ENCODE results near the gene RASD1.
"Not testable (repeated sequence)": the region's sequence is repeated elsewhere in the genome, so short reads cannot be mapped to it uniquely, and the experiment has no call there.

The RASD1 gene

GRCh38 chr17:17486416-17486815, 9.8 kb downstream of the RASD1 start:
- not testable (repeated sequence) for H3K4me3 ChIP-seq (ENCODE audit: low read length in 2 of 2); H4K8ac ChIP-seq (ENCODE audit: low read depth, low read length); H3K4me1 ChIP-seq (ENCODE audit: control insufficient read depth in 2 of 2, insufficient read depth in 1 of 2, low read depth in 1 of 2, low read length in 2 of 2); H3K9me3 ChIP-seq (replicated peaks in 1 of 2; ENCODE audit: control insufficient read depth in 2 of 2, insufficient read depth in 1 of 2, low read depth in 1 of 2, low read length in 2 of 2); H3K79me1 ChIP-seq (ENCODE audit: low read depth, low read length); H3K4me2 ChIP-seq (ENCODE audit: insufficient read depth, low read length, poor library complexity, severe bottlenecking); H4K91ac ChIP-seq (ENCODE audit: low read depth, low read length, poor library complexity); H3K23ac ChIP-seq (ENCODE audit: low read depth, low read length, poor library complexity); H2AK5ac ChIP-seq (ENCODE audit: low read depth, low read length); H3K14ac ChIP-seq (ENCODE audit: low read length); H2BK5ac ChIP-seq (ENCODE audit: low read length); H3K27me3 ChIP-seq (ENCODE audit: control insufficient read depth in 3 of 3, insufficient read depth in 3 of 3, low read depth in 1 of 3, low read length in 3 of 3); DNase-seq (ENCODE audit: low spot score); H2BK12ac ChIP-seq (ENCODE audit: low read length); H3K9ac ChIP-seq (ENCODE audit: low read depth, low read length, poor library complexity); H3K27ac ChIP-seq (replicated peaks; ENCODE audit: low read length); H2BK120ac ChIP-seq (ENCODE audit: low read depth, low read length); H3K18ac ChIP-seq (ENCODE audit: low read length); H3K4ac ChIP-seq (ENCODE audit: low read length); H2BK15ac ChIP-seq (ENCODE audit: low read length); H2AFZ ChIP-seq (ENCODE audit: low read length)
- peaks cover 20 to 60% of the 10 kb centered on the region in 2 donors for H3K36me3 ChIP-seq (replicated peaks in 1 of 2; ENCODE audit: control insufficient read depth in 2 of 2, insufficient read depth in 2 of 2, low read length in 2 of 2)
- WGBS, 2 donors (ENCODE audit: extremely low coverage in 2 of 2, insufficient read length in 2 of 2, insufficient replicate concordance in 1 of 2): no CpG with 5 or more reads among the region's 23 CpGs

- H3K4me2 ChIP-seq (ENCODE audit: insufficient read depth, low read length, poor library complexity, severe bottlenecking): no peak overlapping the region
- H3K4me1 ChIP-seq (ENCODE audit: control insufficient read depth in 2 of 2, insufficient read depth in 1 of 2, low read depth in 1 of 2, low read length in 2 of 2): no peaks in the 10 kb centered on the region
- H2BK15ac ChIP-seq (ENCODE audit: low read length): no peak overlapping the region
- no peak overlapping the region for H2BK5ac ChIP-seq (ENCODE audit: low read length)
- DNase-seq (ENCODE audit: low spot score): no peak
- no peak overlapping the region for H3K27ac ChIP-seq (replicated peaks; ENCODE audit: low read length)
- H3K9me3 ChIP-seq (replicated peaks in 1 of 2; ENCODE audit: control insufficient read depth in 2 of 2, insufficient read depth in 1 of 2, low read depth in 1 of 2, low read length in 2 of 2): peaks cover 4 to 6% of the 10 kb centered on the region in 2 donors
- H4K8ac ChIP-seq (ENCODE audit: low read depth, low read length): no peak overlapping the region
- H3K18ac ChIP-seq (ENCODE audit: low read length): no peak overlapping the region
- H3K14ac ChIP-seq (ENCODE audit: low read length): no peak overlapping the region
- H4K91ac ChIP-seq (ENCODE audit: low read depth, low read length, poor library complexity): no peak overlapping the region
- peaks cover 15 to 57% of the 10 kb centered on the region in 2 donors for H3K36me3 ChIP-seq (replicated peaks in 1 of 2; ENCODE audit: control insufficient read depth in 2 of 2, insufficient read depth in 2 of 2, low read length in 2 of 2)
- WGBS, 2 donors (ENCODE audit: extremely low coverage in 2 of 2, insufficient read length in 2 of 2, insufficient replicate concordance in 1 of 2): no CpG with 5 or more reads among the region's 6 CpGs
- no peak overlapping the region for H2AFZ ChIP-seq (ENCODE audit: low read length)
- H3K4ac ChIP-seq (ENCODE audit: low read length): no peak overlapping the region
- no peak overlapping the region for H2BK120ac ChIP-seq (ENCODE audit: low read depth, low read length)
- peak overlapping the region in 1 of 2 donors; percentile 21 for H3K4me3 ChIP-seq (ENCODE audit: low read length in 2 of 2)
- H2AK5ac ChIP-seq (ENCODE audit: low read depth, low read length): no peak overlapping the region
- H3K27me3 ChIP-seq (ENCODE audit: control insufficient read depth in 3 of 3, insufficient read depth in 3 of 3, low read depth in 1 of 3, low read length in 3 of 3): peaks cover 0 to 2% (median 0%) of the 10 kb centered on the region in 3 experiments
- H2BK12ac ChIP-seq (ENCODE audit: low read length): no peak overlapping the region
- peaks cover 5% of the 10 kb centered on the region for H3K79me1 ChIP-seq (ENCODE audit: low read depth, low read length)
- H3K23ac ChIP-seq (ENCODE audit: low read depth, low read length, poor library complexity): no peak overlapping the region
- H3K9ac ChIP-seq (ENCODE audit: low read depth, low read length, poor library complexity): peak overlapping the region; percentile 77
Observed at GRCh38 chr17:17485420-17485819, 10.8 kb downstream of the RASD1 start.

GRCh38 chr17:17484451-17484899, 11.7 kb downstream of the RASD1 start:
- Histone ChIP-seq H3K4ac (ENCODE audit: low read length) (no peak overlapping the region), H2BK12ac (ENCODE audit: low read length) (no peak overlapping the region), H3K27me3 (ENCODE audit: control insufficient read depth in 3 of 3, insufficient read depth in 3 of 3, low read depth in 1 of 3, low read length in 3 of 3) (peaks cover 0 to 2% (median 0%) of the 10 kb centered on the region in 3 experiments), H2BK15ac (ENCODE audit: low read length) (peak overlapping the region; percentile 14), H2BK120ac (ENCODE audit: low read depth, low read length) (no peak overlapping the region), H2AFZ (ENCODE audit: low read length) (no peak overlapping the region), H2BK5ac (ENCODE audit: low read length) (no peak overlapping the region), H4K8ac (ENCODE audit: low read depth, low read length) (no peak overlapping the region), H3K9ac (ENCODE audit: low read depth, low read length, poor library complexity) (no peak overlapping the region), H2AK5ac (ENCODE audit: low read depth, low read length) (peak overlapping the region; percentile 13), H3K36me3 (replicated peaks in 1 of 2; ENCODE audit: control insufficient read depth in 2 of 2, insufficient read depth in 2 of 2, low read length in 2 of 2) (peaks cover 15 to 61% of the 10 kb centered on the region in 2 donors), H3K4me3 (ENCODE audit: low read length in 2 of 2) (no peak overlapping the region), H3K23ac (ENCODE audit: low read depth, low read length, poor library complexity) (no peak overlapping the region), H3K4me2 (ENCODE audit: insufficient read depth, low read length, poor library complexity, severe bottlenecking) (no peak overlapping the region), H3K18ac (ENCODE audit: low read length) (no peak overlapping the region), H3K4me1 (ENCODE audit: control insufficient read depth in 2 of 2, insufficient read depth in 1 of 2, low read depth in 1 of 2, low read length in 2 of 2) (no peaks in the 10 kb centered on the region), H3K79me1 (ENCODE audit: low read depth, low read length) (peaks cover 5% of the 10 kb centered on the region), H4K91ac (ENCODE audit: low read depth, low read length, poor library complexity) (no peak overlapping the region), H3K9me3 (replicated peaks in 1 of 2; ENCODE audit: control insufficient read depth in 2 of 2, insufficient read depth in 1 of 2, low read depth in 1 of 2, low read length in 2 of 2) (peaks cover 4 to 6% of the 10 kb centered on the region in 2 donors), H3K27ac (replicated peaks; ENCODE audit: low read length) (no peak overlapping the region), H3K14ac (ENCODE audit: low read length) (no peak overlapping the region)
- DNase-seq (ENCODE audit: low spot score): no peak
- no CpG with 5 or more reads among the region's 12 CpGs for WGBS, 2 donors (ENCODE audit: extremely low coverage in 2 of 2, insufficient read length in 2 of 2, insufficient replicate concordance in 1 of 2)

- no peak overlapping the region for H2AK5ac ChIP-seq (ENCODE audit: low read depth, low read length)
- H4K91ac ChIP-seq (ENCODE audit: low read depth, low read length, poor library complexity): no peak overlapping the region
- no peak overlapping the region for H3K18ac ChIP-seq (ENCODE audit: low read length)
- peaks cover 10 to 52% of the 10 kb centered on the region in 2 donors for H3K36me3 ChIP-seq (replicated peaks in 1 of 2; ENCODE audit: control insufficient read depth in 2 of 2, insufficient read depth in 2 of 2, low read length in 2 of 2)
- H3K9ac ChIP-seq (ENCODE audit: low read depth, low read length, poor library complexity): no peak overlapping the region
- H2BK15ac ChIP-seq (ENCODE audit: low read length): no peak overlapping the region
- H3K27me3 ChIP-seq (ENCODE audit: control insufficient read depth in 3 of 3, insufficient read depth in 3 of 3, low read depth in 1 of 3, low read length in 3 of 3): peaks cover 0 to 2% (median 0%) of the 10 kb centered on the region in 3 experiments
- DNase-seq (ENCODE audit: low spot score): no peak
- H3K4me3 ChIP-seq (ENCODE audit: low read length in 2 of 2): no peak overlapping the region
- peaks cover 2 to 6% of the 10 kb centered on the region in 2 donors for H3K4me1 ChIP-seq (ENCODE audit: control insufficient read depth in 2 of 2, insufficient read depth in 1 of 2, low read depth in 1 of 2, low read length in 2 of 2)
- WGBS, 2 donors (ENCODE audit: extremely low coverage in 2 of 2, insufficient read length in 2 of 2, insufficient replicate concordance in 1 of 2): no CpG with 5 or more reads among the region's 5 CpGs
- no peak overlapping the region for H2AFZ ChIP-seq (ENCODE audit: low read length)
- no peak overlapping the region for H3K4ac ChIP-seq (ENCODE audit: low read length)
- peaks cover 6% of the 10 kb centered on the region for H3K79me1 ChIP-seq (ENCODE audit: low read depth, low read length)
- no peak overlapping the region for H4K8ac ChIP-seq (ENCODE audit: low read depth, low read length)
- no peak overlapping the region for H2BK120ac ChIP-seq (ENCODE audit: low read depth, low read length)
- no peak overlapping the region for H3K4me2 ChIP-seq (ENCODE audit: insufficient read depth, low read length, poor library complexity, severe bottlenecking)
- no peak overlapping the region for H2BK12ac ChIP-seq (ENCODE audit: low read length)
- H3K27ac ChIP-seq (replicated peaks; ENCODE audit: low read length): no peak overlapping the region
- peaks cover 4 to 6% of the 10 kb centered on the region in 2 donors for H3K9me3 ChIP-seq (replicated peaks in 1 of 2; ENCODE audit: control insufficient read depth in 2 of 2, insufficient read depth in 1 of 2, low read depth in 1 of 2, low read length in 2 of 2)
- no peak overlapping the region for H2BK5ac ChIP-seq (ENCODE audit: low read length)
- H3K23ac ChIP-seq (ENCODE audit: low read depth, low read length, poor library complexity): no peak overlapping the region
- H3K14ac ChIP-seq (ENCODE audit: low read length): no peak overlapping the region
Observed at GRCh38 chr17:17481860-17482259, 14.3 kb downstream of the RASD1 start.
